ENCODE data around the gene SYNJ1. TPM values are rescaled to one million over a fixed set of nuclear protein-coding genes. Genes with fewer than 3 reads are reported as not detected.

SYNJ1 gene
- total and polyA plus RNA-seq, 9 of the 15 experiments (the other 6 are each of a cell fraction or from before 2014, with no cell fraction given): 2.4 to 10.6 (median 5.6) TPM

- ChIA-PET CTCF (ENCODE audit: low intra/inter-chr PET ratio) (no interaction called here), POLR2A (interaction anchor here (0.7 to 1.7 kb wide), 6 partner anchors 10 to 197 kb away, joined by 3 to 12 read pairs (median 4); partner anchors contain the start of gene CFAP298)
- H3K9me1 ChIP-seq (ENCODE audit: control insufficient read depth, insufficient read depth, low read length): no peaks in the 10 kb centered on the region
- H3K4me3 ChIP-seq: no peak overlapping the region
- no peaks in the 10 kb centered on the region for H4K20me1 ChIP-seq (replicated peaks; ENCODE audit: control insufficient read depth, insufficient read depth, low read length)
- FAIRE-seq (no peak), ATAC-seq (no peak), DNase-seq (ENCODE audit: extremely low read depth in 1 of 4, low spot score in 3 of 4) (no peak)
- 95% methylated on average over 8 of the region's 8 CpGs for WGBS (ENCODE audit: insufficient coverage, low coverage, missing lambda C conversion rate)
- TF ChIP-seq RHOXF2B (CRISPR knock-in tag; conservative IDR thresholded peaks at IDR 0.05): no peak
- H3K27ac ChIP-seq (ENCODE audit: extremely low read depth, low read depth, low read length): no peak overlapping the region
- H3K9ac ChIP-seq (ENCODE audit: insufficient read depth in 1 of 2, low read depth in 2 of 2, low read length in 2 of 2): 0 out of 4 replicates have a peak overlapping the region, but pooled peaks of 1 of the 2 experiments have one; percentile 46
- no peak overlapping the region for H2AFZ ChIP-seq (ENCODE audit: low read depth, low read length)
- no TSS peak for BruUV-seq (replicated peaks)
- in situ Hi-C loops (cut with MboI): no loop called here
- intact Hi-C loops (cut with micrococcal nuclease): no loop called here
- no peaks in the 10 kb centered on the region for H3K27me3 ChIP-seq (ENCODE audit: control insufficient read depth in 2 of 2, insufficient read depth in 2 of 2, low read length in 2 of 2)
- H3K4me1 ChIP-seq (replicated peaks in 1 of 2; ENCODE audit: control insufficient read depth in 2 of 2, insufficient read depth in 2 of 2, low read length in 2 of 2): no peaks in the 10 kb centered on the region
- no peak overlapping the region for H3K4me2 ChIP-seq (ENCODE audit: insufficient read depth, low read length)
- no peaks in the 10 kb centered on the region for H3K9me3 ChIP-seq (replicated peaks; ENCODE audit: control insufficient read depth, insufficient read depth, low read depth, low read length)
- H3K79me2 ChIP-seq (ENCODE audit: control insufficient read depth, insufficient read depth, low read length): no peaks in the 10 kb centered on the region
- peaks cover 54% of the 10 kb centered on the region for H3K36me3 ChIP-seq (ENCODE audit: control insufficient read depth, insufficient read depth, low read length)
These were observed 128.3 kb downstream of the SYNJ1 start for GRCh38 chr21:32599526-32599925.

GRCh38 chr21:32599091-32599490 is 128.7 kb downstream of the SYNJ1 start:
- no peaks in the 10 kb centered on the region for H3K9me1 ChIP-seq (ENCODE audit: control insufficient read depth, insufficient read depth, low read length)
- intact Hi-C loops (cut with micrococcal nuclease) (no loop called here), in situ Hi-C loops (cut with MboI) (no loop called here)
- H3K4me2 ChIP-seq (ENCODE audit: insufficient read depth, low read length): no peak overlapping the region
- DNase-seq (ENCODE audit: extremely low read depth in 1 of 4, low spot score in 3 of 4): no peak
- H3K27ac ChIP-seq (ENCODE audit: extremely low read depth, low read depth, low read length): no peak overlapping the region
- no peak overlapping the region for H3K4me3 ChIP-seq
- TF ChIP-seq NR2C1 (IDR thresholded peaks at IDR 0.05): no peak
- TF ChIP-seq NR2C1 (tag; IDR thresholded peaks at IDR 0.05): no peak
- no peak for TF ChIP-seq SP2 (IDR thresholded peaks at IDR 0.05; ENCODE audit: extremely low read depth, low read depth, low read length, poor library complexity, severe bottlenecking)
- TF ChIP-seq ZBTB17 (CRISPR knock-in tag; IDR thresholded peaks at IDR 0.05): no peak
- TF ChIP-seq PHB2 (IDR thresholded peaks at IDR 0.05; ENCODE audit: low read depth): no peak
- no peak for TF ChIP-seq RNF219 (CRISPR knock-in tag; IDR thresholded peaks at IDR 0.05)
- TF ChIP-seq SAFB2 (IDR thresholded peaks at IDR 0.05; ENCODE audit: borderline replicate concordance, low read depth, low read length, severe bottlenecking): no peak
- 89% methylated on average over 5 of the region's 5 CpGs for WGBS (ENCODE audit: insufficient coverage, low coverage, missing lambda C conversion rate)
- H3K4me1 ChIP-seq (replicated peaks in 1 of 2; ENCODE audit: control insufficient read depth in 2 of 2, insufficient read depth in 2 of 2, low read length in 2 of 2): no peaks in the 10 kb centered on the region
- no peaks in the 10 kb centered on the region for H3K27me3 ChIP-seq (ENCODE audit: control insufficient read depth in 2 of 2, insufficient read depth in 2 of 2, low read length in 2 of 2)
- ChIA-PET CTCF (ENCODE audit: low intra/inter-chr PET ratio) (no interaction called here), POLR2A (interaction anchor here (0.5 to 1.5 kb wide), 5 partner anchors 9 to 196 kb away, joined by 3 to 12 read pairs (median 3); partner anchors contain the start of gene CFAP298)
- H4K20me1 ChIP-seq (replicated peaks; ENCODE audit: control insufficient read depth, insufficient read depth, low read length): no peaks in the 10 kb centered on the region
- ATAC-seq: no peak
- H3K9ac ChIP-seq (ENCODE audit: insufficient read depth in 1 of 2, low read depth in 2 of 2, low read length in 2 of 2): no peak overlapping the region
- H3K36me3 ChIP-seq (ENCODE audit: control insufficient read depth, insufficient read depth, low read length): peaks cover 49% of the 10 kb centered on the region
- no peak for FAIRE-seq
- H3K79me2 ChIP-seq (ENCODE audit: control insufficient read depth, insufficient read depth, low read length): no peaks in the 10 kb centered on the region
- BruUV-seq (replicated peaks): no TSS peak
- no peaks in the 10 kb centered on the region for H3K9me3 ChIP-seq (replicated peaks; ENCODE audit: control insufficient read depth, insufficient read depth, low read depth, low read length)
- no peak overlapping the region for H2AFZ ChIP-seq (ENCODE audit: low read depth, low read length)

All from K562 (cell line).